SK-N-SH treated with all-trans-retinoic acid at 6 μM for 48 hours (cell line): Measurements from ENCODE around the gene FAM186B.

Source experiments
- BACH2 ChIP-seq: fragments of 250-450 bp; sonication (Bioruptor Pico); IDR thresholded peaks from 2 replicates; pipeline ENCODE4 v1.9.0; 2021; ENCODE audit warnings: mild to moderate bottlenecking, borderline replicate concordance
- CSRNP3 ChIP-seq: fragments of 250-450 bp; sonication (Bioruptor Pico); IDR thresholded peaks from 2 replicates; pipeline ENCODE4 v1.5.1; 2021; ENCODE audit warnings: mild to moderate bottlenecking, moderate library complexity
- ISL1 ChIP-seq: fragments of 250-450 bp; sonication (Bioruptor Pico); IDR thresholded peaks from 2 replicates; pipeline ENCODE4 v2.1.2; 2022; ENCODE audit warnings: mild to moderate bottlenecking, moderate library complexity
- PATZ1 ChIP-seq: fragments of 250-450 bp; sonication (Bioruptor Pico); IDR thresholded peaks from 2 replicates; pipeline ENCODE4 v1.8.0; 2020; ENCODE audit warnings: mild to moderate bottlenecking, moderate library complexity, borderline replicate concordance
- ZFP3 ChIP-seq: fragments of 250-450 bp; sonication (Bioruptor Pico); IDR thresholded peaks from 2 replicates; pipeline ENCODE4 v1.5.0; 2020; ENCODE audit warnings: mild to moderate bottlenecking, moderate library complexity
- ZFP30 ChIP-seq: fragments of 450-650 bp; formaldehyde crosslinking; IDR thresholded peaks from 2 replicates; pipeline ENCODE4 v1.5.0; 2022; ENCODE audit warnings: mild to moderate bottlenecking, moderate library complexity

- no peak for TF ChIP-seq PATZ1 (CRISPR knock-in tag)
- no peak for TF ChIP-seq BACH2 (CRISPR knock-in tag)
- no peak for TF ChIP-seq CSRNP3 (CRISPR knock-in tag)
- TF ChIP-seq ZFP30 = no peak
- no peak for TF ChIP-seq ISL1
- TF ChIP-seq ZFP3 (CRISPR knock-in tag) = no peak
These were observed 46.4 kb upstream of the FAM186B start for GRCh38 chr12:49651855-49652254.
